IPS-18a (cell line): ENCODE results near the gene FNDC11.
"Not testable (repeated sequence)": the region's sequence is repeated elsewhere in the genome, so short reads cannot be mapped to it uniquely, and the experiment has no call there.

Source experiments
- H3K27ac ChIP-seq: one replicate; pipeline ENCODE4 v1.5.1; 2013; ENCODE audit warnings: low read length
- H3K27me3 ChIP-seq: one replicate; pipeline ENCODE4 v1.6.1; 2013; ENCODE audit warnings: mild to moderate bottlenecking, low read length; ENCODE audit not compliant: control insufficient read depth, insufficient read depth
- H3K36me3 ChIP-seq: one replicate; pipeline ENCODE4 v1.6.1; 2013; ENCODE audit warnings: low read depth, low read length; ENCODE audit not compliant: control insufficient read depth
- H3K4me1 ChIP-seq: one replicate; pipeline ENCODE4 v1.6.1; 2013; ENCODE audit warnings: low read depth, low read length; ENCODE audit not compliant: control insufficient read depth
- H3K4me3 ChIP-seq: one replicate; pipeline ENCODE4 v1.5.1; 2013; ENCODE audit warnings: low read length
- H3K9ac ChIP-seq: one replicate; pipeline ENCODE4 v1.6.1; 2013; ENCODE audit warnings: mild to moderate bottlenecking, low read length, moderate library complexity
- H3K9me3 ChIP-seq: one replicate; pipeline ENCODE4 v1.6.1; 2013; ENCODE audit warnings: low read depth, low read length; ENCODE audit not compliant: control insufficient read depth

The FNDC11 gene

GRCh38 chr20:63597651-63598478 lies 43.9 kb downstream of the FNDC11 start:
- Histone ChIP-seq H3K27ac (no peak overlapping the region), H3K4me3 (no peak overlapping the region), H3K4me1 (no peaks in the 10 kb centered on the region), H3K9ac (no peak overlapping the region), H3K27me3 (no peaks in the 10 kb centered on the region), H3K36me3 (peaks cover 26% of the 10 kb centered on the region), H3K9me3 (no peaks in the 10 kb centered on the region)

DNA sequence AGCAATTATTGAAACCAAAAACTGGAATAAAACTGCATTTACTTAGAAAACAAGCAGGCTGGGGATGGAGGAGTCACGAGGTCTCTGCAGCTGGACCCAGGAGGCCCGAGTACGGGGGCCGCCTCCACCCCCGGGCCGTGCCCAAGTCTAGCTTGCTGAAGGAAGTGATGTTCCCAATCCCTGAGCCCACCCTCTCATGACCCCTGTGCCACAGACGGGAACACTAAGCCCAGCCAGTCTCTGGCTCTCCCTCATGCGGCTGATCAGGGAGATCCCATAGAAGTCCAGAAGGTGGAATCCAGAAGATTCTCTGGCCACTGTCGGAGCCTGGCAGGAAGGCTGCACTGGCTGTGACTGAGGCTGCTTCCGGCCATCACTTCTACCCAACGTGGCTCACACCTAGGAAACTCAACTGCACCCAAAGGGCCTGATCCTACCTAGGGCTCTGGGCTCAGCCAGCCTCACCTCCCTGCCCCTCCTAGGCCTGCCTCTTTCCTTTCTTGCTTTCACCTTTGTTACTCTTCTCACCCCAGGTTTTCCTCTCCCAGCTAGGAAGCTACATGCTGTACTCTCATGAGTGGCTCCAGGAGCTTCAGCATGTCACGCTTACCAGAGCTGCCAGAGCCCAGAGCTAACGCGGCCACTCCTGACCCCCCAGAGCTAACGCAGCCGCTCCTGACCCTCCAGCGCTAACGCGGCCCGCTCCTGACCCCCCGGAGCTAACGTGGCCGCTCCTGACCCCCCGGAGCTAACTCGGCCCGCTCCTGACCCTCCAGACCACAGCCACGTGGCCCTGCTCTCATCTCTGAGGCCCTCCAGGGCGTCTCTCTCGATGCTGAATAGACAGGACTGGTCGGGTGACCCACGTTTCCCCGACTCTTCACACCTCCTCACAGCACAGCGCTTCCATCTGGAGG lies 44.8 kb downstream of the FNDC11 start:
- H3K36me3 ChIP-seq: peaks cover 28% of the 10 kb centered on the region
- H3K4me1 ChIP-seq: no peaks in the 10 kb centered on the region
- no peak overlapping the region for H3K4me3 ChIP-seq

GRCh38 chr20:63599396-63600050 lies 45.6 kb downstream of the FNDC11 start:
- Histone ChIP-seq H3K4me3 (no peak overlapping the region), H3K36me3 (peaks cover 28% of the 10 kb centered on the region), H3K9me3 (no peaks in the 10 kb centered on the region), H3K27me3 (no peaks in the 10 kb centered on the region), H3K9ac (no peak overlapping the region), H3K27ac (no peak overlapping the region), H3K4me1 (no peaks in the 10 kb centered on the region)

More for the DNA sequence above, 44.8 kb downstream of the FNDC11 start:
- Histone ChIP-seq H3K9ac (no peak overlapping the region), H3K27ac (no peak overlapping the region), H3K9me3 (no peaks in the 10 kb centered on the region), H3K27me3 (no peaks in the 10 kb centered on the region)

GRCh38 chr20:63601679-63602078 lies 47.7 kb downstream of the FNDC11 start:
- not testable (repeated sequence) for H3K9ac ChIP-seq, H3K9me3 ChIP-seq, H3K27me3 ChIP-seq, H3K4me1 ChIP-seq, H3K27ac ChIP-seq, H3K4me3 ChIP-seq
- peaks cover 28% of the 10 kb centered on the region for H3K36me3 ChIP-seq

GRCh38 chr20:63602321-63602720 lies 48.4 kb downstream of the FNDC11 start:
- H3K4me1 ChIP-seq: no peaks in the 10 kb centered on the region
- H3K36me3 ChIP-seq: peaks cover 28% of the 10 kb centered on the region
- H3K9me3 ChIP-seq: no peaks in the 10 kb centered on the region
- no peaks in the 10 kb centered on the region for H3K27me3 ChIP-seq
- no peak overlapping the region for H3K9ac ChIP-seq
- no peak overlapping the region for H3K27ac ChIP-seq
- no peak overlapping the region for H3K4me3 ChIP-seq
